NCI-H1930 (cell line): ENCODE results near the gene NBPF3.
"Not testable (repeated sequence)": the region's sequence is repeated elsewhere in the genome, so short reads cannot be mapped to it uniquely, and the experiment has no call there.

ENCODE experiments used
- DNase-seq, 2 experiments: peaks; one replicate each; lab custom pipeline; 2025; lab: John Stamatoyannopoulos, UW

The NBPF3 gene

DNA sequence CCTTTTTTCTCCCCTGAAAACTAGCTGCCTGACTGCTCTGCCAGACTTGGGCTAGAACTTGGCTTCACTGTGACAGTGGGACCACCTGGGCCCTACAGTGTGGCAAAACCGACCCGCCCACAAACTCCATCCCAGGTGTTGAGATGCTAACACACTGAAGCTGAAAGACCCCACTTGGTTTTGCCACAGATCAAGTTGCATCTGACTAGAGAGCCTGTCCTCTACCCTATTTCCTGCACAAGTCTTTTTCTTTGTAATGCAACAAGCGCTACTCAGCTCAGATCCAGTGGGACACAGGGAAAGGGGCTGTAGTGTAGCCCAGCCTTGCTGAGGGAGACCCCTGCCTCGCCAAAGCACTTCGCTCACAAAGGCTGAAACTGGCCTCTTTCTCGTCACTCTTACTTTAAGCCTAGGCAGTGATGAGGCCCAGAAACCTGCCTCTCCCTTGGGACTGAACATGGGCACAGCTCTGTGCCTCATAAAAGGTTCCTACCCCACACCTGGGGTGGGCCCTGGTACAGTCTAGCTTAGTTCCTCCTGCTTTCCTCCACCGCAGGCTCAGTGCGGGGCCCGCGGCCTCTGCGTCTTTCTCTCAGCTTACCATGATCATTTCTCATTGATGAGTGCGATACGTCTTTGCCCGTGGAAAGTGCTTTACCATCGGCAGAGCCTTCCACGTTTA, 79.0 kb downstream of the NBPF3 start:
- no peak for DNase-seq

DNA sequence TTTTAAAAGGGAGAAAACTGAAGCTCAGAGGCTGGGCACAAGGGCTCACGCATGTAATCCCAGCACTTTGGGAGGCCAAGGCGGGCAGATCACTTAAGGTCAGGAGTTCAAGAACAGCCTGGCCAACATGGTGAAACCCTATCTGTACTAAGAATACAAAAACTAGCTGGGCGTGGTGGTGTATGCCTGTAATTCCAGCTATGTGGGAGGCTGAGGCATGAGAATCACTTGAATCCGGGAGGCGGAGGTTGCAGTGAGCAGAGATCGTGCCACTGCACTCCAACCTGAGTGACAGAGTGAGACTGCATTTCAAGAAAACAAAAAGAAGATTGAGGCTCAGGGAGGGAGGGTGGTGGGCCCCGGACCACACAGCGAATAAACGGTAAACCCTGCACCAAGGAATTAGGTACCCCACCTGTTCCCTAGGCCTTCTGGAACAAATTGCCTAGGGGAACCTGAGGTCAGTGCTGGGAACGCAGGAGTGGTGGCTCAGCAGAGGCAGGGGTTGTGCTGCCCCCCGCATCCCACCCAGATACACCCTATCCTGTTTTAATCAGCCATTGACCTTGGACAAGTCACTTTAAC, 79.6 kb downstream of the NBPF3 start:
- not testable (repeated sequence) for DNase-seq

DNA sequence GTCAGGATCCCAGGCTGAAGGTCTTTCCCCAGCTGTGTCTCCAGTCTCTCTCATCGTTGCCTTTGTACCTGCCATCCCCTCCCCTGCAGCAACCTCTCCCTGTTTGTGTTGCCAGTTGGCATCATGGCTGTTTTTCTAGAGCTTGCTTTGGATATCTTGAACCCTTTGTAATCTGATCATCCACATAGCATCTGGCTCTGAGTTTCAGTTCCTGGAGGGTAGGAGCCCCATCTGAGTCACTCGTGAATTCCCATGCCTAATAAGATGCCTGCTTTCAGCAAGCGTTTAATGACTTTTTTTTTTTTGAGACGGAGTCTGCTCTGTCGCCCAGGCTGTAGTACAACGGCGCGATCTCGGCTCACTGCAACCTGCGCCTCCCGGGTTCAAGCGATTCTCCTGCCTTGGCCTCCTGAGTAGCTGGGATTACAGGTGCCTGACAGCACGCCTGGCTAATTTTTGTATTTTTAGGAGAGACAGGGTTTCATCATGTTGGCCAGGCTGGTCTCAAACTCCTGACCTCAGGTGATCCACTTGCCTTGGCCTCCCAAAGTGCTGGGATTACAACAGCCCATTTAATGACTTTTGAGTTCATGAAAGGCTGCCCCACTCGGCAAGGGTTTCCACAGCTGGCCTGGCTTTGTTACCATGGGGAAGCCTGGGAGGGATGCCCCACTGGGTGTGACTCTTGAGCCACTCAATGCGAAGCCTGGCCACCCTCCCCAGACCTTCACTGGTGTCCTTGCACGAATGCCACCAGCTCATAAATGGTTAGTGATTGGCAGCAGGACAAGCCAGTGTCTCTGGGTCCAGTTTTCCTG, 81.2 kb downstream of the NBPF3 start:
- DNase-seq = no peak

DNA sequence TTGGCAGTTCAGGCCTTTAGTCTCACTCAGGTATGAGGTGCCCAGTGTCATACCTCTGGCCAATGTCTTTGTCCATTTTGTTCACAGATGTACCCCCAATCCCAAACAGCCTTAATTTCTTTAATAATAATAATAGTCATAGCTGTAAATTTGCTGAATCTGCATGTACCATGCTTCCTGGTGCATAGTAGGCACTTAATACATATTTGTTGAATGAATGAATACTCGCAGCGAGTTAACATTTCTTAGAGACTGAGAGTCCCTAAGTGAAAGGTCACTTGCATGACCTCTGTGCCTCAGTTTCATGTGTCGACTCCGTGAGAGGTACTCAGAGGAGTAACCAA, 81.8 kb downstream of the NBPF3 start:
- DNase-seq = no peak

DNA sequence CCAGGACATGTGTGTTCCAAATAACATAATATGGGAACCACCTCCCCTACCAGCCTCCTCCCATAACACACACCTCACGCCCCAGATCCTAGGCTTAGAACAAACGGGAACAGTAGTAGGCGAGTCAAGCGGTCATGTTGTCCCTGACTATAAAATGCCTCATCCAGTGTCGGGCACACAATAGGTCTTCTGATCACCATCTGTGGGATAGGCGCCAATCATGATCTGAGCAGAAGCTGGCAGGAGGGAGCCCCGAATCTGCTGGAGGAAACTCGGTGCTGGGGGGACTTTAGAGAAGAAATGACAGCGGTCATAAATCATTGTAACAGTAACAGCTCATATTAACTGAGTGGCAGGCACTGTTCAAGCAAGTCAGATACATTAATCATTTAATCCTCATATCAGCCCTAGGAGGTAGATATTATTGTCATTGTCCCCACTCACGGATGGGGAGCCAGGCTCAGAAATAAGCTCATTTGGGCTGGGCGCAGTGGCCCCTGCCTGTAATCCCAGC, 82.6 kb downstream of the NBPF3 start:
- DNase-seq = no peak

DNA sequence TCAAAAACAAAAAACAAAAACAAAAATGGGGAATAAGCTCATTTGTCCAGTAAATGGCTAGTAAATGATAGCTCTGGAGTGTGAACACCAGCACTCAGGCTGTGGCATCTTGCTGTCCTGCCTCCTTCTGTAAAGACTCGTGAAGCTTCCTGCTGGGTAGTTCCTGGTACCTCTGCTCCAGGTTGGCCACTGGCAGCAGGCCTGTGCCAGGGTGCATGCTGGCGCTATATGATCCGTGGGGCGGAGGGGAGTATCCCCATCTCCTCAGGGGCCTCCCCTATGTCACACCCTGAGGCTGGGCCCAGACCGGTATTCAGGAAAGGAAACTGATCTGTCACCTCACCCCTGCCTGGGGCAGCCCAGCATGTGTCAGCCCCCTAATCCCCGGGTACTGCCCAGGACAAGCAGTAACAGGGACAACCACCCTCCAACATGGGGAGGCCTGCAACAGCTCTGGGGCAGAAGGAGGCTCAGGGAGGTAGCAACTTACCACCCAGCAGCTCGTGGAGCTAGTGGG, 83.4 kb downstream of the NBPF3 start:
- no peak for DNase-seq

DNA sequence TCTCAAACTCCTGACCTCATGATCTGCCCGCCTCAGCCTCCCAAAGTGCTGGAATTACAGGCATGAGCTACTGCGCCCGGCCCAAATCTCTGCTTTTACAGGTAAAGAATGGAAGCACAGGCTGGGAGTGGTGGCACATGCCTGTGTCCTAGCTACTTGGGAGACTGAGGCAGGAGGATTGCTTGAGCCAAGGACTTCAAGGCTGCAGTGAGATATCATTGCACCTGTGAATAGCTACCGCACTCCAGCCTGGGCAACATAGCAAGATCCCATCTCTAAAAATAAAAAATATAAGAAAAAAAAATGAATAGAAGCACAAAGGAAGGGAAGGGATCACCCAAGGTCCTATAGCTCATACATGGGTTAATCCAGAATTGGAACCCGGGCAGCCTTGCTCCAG, 84.3 kb downstream of the NBPF3 start:
- no peak for DNase-seq

DNA sequence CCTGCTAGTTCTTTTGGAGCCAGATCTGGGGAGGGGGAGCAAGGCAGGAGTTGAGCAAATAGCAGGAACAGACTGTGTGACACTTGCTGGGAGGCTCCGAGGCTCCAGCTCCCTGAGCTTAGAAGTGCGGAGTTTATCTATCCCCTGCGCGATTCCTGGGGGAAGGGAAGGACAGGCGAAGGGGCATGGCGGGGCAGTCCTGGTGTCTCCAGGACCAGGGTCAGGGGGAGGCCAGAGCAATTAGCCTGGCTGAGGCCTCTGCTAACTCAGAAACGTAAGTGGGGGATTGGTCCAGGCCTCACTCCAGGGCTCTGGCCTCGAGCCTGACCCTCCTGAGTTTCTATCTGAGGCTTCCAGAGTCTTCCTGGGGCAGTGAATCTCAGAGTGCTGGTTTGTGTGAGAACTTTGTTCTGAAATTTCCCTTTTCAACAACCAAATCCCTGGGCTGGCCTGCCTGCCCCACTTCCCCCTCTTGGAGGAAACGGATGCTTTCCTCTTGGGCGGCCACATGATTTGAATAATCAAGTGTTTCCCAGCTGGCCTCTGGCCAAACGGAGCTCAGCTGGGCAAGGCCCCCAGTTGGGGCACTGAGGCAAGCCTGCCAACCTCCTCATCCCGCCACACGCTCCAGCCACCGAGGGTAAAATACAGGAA, 84.9 kb downstream of the NBPF3 start:
- DNase-seq = no peak

DNA sequence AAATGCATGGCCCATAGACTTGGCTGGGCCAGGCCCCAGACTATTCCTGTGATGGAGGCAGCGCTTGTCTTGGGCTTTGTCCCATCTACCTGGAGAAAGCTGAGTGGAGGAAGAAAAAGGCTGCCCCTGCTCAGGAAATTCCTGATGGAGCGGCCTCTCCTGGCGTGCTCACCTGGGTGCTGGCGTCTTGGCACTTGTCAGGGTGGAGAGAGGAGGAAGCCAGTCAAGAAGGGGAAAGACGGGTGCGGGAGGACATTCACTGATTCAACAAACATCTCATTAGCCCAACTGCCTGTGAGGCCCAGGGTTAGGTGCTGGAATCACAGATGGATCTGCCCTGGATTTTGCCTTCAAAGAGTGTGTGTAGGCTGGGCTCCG, 85.4 kb downstream of the NBPF3 start:
- DNase-seq = no peak

DNA sequence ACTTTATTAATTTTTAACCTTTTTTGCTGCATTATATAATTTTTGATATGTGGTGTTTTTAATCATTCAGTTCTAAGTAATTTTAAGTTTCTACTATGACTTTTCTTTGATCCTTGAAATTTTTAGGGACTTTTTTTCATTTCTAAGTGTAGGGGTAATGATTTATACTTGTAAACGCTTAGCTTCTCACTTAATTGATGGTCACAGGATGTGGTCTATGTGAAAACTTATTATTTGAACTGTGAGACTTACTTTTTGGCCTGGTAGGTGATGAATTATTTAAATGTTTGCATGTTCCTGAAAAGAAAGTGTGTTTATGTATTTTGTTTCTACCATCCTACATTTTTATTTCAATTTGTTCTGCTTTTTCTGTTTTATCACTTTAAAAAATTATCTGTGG, 86.5 kb downstream of the NBPF3 start:
- no peak for DNase-seq

DNA sequence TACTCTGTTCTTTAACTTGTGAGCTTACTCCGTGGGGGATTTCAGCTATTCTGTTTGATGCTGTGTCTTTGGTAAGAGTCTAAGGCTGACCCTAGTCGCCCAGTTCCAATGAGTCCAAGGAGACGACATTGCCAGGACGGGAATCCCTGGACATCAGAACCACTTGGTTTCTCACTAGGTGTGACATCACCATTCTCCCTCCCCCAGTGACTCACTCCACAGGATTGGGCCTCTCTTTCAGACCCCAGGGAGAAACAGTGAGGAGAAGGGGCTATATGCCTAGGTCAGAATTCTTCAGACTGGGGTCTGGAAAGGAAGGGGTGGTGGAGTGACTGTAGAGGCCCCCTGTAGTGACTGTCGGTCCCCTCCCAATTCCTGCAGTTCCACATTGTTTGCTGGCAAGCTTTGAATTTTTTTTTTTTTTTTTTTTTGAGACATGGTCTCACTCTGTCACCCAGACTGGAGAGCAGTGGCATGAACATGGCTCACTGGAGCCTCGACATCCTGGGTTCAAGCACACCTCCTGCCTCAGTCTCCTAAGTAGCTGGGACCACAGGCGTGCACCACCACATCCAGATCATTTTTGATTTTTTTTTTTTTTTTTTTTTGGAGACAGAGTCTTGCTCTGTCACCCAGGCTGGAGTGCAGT, 90.6 kb downstream of the NBPF3 start:
- no peak for DNase-seq

DNA sequence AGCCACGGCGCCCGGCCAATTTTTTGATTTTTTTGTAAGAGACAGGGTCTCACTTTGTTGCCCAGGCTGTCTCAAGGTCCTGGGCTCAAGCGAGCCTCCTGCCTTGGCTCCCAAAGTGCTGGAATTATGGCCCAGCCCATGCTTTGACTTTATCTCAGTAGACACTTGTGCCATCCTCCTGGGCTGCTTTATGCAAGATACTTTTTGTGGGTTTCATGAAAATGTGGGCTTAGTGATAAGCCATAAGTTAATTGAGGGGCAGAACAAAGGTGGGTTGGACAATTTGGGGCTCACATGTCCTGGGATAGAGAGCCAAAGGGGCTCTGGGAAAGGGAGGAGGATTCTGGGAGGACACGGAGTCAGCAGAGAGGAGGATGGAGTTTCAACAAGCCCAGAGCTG, 91.3 kb downstream of the NBPF3 start:
- no peak for DNase-seq

DNA sequence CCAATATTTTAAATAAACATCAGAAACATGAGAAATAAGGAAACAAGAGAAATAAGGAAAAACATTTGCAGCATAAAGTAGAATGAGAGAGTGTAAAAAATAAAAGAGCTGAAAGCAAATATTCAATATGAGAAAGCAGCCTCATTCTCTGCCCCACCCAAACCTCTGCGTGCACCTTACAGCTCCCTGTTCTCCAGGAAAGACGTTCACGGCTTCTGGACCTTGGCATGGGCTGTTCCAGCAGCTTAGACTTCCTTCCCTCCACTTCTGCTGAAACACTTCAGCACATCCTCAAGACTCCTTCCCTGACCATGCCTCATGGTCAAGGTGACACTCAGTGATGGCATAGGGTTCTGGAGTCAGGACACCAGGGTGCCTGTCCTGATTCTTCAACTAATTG, 92.6 kb downstream of the NBPF3 start:
- no peak for DNase-seq

DNA sequence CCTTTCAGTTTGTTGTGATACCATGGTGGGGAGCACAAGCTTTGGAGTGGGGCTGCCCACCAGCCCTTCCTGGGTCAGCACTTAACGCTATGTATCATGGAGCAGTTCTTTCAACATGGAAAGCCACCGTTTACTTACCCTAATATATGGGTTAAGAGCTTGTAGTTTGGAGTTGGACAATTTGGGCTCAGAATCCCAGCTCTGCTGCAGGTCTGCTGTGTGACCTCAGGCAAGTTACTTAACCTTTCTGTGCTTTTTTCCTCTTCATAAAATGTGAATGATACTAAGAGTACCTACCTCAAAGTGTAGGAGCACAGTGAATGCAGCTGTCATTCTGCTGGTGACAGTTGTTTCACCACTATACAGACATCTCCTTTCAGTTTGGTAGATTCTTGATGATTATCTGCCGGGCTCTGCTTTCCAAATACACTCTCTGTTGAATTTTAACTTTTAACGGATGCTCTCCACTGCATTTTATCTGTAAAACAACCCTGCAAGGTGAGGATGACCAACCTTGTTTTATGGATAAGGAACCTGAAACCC, 93.1 kb downstream of the NBPF3 start:
- no peak for DNase-seq

DNA sequence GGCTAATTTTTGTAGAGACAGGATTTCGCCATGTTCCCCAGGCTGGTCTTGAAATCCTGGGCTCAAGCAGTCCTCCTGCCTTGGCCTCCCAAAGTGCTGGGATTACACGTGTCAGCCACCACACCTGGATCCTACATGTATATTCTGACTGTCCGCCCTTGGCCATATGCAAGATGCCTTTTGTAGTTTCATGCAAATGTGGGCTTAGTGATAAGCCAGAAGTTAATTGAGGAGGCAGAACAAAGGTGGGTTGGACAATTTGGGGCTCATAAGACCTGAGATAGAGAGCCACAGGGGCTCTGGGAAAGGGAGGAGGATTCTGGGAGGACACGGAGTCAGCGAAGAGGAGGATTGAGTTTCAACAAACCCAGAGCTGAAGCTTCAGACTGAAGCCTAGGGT, 94.2 kb downstream of the NBPF3 start:
- DNase-seq = no peak
